GM21515 (cell line): Measurements from ENCODE around the gene GRID1.
"Not testable (repeated sequence)": the region's sequence is repeated elsewhere in the genome, so short reads cannot be mapped to it uniquely, and the experiment has no call there.

Source experiments
- ATAC-seq: cut with Tn5 transposase; IDR thresholded peaks from one replicate; pipeline ENCODE4 v1.9.1; 2021; ENCODE audit not compliant: unreplicated experiment

GRID1 gene

DNA sequence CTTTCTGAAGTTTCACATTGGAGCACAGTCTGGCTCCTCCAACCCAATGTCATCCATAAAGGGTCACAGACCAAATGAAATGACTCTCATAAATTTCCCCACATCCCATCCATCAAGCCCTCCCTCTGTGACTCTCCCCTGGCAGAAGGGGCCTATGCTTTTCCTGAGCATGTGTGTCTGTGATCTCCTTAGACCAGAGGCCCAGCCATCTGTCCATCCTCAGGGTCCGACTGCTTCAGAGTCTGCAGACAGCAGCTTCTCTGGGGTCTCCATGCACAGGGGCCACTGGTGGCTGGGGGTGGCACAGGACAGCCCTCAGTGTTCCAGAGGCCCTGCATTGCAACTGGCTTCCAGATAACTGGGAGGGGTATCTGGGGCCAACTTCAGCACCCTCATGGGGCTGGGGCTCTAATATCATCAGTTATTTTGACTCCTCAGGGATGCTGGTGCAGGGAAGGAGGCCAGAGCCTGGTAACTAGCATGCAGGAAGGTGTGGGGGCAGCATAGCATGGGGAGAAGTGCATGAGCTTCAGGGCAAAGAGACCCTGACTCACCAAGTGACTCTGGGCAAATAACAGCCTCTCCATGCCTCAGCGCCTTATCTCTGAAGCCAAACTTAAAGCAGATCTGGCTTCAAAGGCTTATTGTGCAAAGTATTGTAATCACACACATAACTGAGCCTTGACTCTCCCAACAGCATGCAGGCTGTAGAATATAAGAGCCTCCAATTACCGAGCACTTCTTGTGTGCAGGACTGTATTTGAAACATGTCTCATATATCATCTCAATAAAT is 266.9 kb downstream of the GRID1 start:
- no peak for ATAC-seq

DNA sequence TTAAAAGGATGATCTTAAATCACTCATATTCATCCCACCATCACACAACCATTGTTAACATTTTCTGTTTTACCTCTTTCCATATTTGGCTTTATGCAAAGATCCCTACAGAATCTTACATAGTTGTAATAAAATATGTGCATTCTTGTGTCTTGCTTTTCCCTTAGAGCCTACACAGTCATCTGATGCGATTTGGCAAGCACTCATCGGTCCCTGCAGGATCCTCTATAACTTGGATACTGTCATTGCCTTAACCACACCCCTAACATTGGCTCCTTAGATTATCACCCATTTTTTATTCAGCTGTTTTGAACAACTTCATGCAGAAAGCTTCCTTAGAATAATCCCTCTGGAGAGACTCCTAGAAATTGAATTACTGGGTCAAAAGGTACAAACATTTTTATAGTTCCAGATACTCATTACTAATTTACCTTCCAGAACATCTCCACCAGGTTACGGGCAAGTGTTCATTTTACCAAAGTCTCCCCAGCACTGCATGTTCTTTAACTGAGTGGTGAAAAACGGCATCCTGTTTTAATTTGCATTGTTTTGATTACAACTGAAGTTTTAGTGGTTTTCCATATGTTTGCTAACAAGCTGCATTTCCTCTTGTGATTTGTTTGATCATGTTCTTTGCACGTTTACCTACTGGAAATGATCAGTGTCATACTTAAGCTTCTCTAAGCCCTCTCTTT is 268.3 kb downstream of the GRID1 start:
- ATAC-seq: no peak

DNA sequence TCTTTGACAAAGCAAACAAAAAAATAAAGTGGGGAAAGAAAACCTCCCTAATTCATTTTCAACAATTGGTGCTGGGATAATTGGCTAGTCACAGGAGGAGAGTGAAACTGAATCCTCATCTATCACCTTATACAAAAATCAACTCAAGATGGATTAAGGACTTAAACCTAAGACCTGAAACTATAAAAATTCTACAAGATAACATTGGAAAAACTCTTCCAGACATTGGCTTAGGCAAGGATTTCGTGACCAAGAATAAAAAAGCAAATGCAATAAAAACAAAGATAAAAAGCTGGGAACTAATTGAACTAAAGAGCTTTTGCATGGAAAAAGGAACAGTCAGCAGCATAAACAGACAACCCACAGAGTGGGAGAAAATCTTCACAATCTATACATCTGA is 271.5 kb downstream of the GRID1 start:
- ATAC-seq: not testable (repeated sequence)

DNA sequence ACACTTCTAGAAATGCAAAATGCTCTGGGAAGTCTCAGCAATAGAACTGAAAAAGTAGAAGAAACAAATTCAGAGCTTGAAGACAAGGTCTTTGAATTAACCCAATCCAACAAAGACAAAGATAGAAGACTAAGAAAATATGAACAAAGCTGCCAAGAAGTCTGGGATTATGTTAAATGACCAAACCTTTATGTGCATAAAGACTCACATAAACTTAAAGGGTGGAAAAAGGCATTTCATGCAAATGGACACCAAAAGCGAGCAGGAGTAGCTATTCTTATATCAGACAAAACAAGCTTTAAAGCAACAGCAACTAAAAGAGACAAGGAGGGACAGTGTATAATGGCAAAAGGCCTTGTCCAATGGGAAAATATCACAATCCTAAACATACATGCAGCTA is 274.3 kb downstream of the GRID1 start:
- not testable (repeated sequence) for ATAC-seq

DNA sequence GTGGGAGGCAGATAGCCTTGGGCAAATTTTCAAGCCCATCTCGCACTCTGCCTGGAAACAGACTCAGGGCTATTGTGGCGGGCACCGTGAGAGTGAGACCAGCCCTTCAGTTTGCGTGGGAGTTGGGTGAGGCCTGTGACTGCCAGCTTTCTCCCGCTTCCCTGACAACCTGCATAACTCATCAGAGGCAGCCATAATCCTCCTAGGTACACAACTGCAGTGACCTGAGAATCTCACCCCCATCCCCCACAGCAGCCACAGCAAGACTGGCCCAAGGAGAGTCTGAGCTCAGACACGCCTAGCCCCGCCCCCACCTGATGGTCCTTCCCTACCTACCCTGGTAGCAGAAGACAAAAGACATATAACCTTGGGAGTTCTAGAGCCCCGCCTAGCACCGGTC is 275.4 kb downstream of the GRID1 start:
- no peak for ATAC-seq

DNA sequence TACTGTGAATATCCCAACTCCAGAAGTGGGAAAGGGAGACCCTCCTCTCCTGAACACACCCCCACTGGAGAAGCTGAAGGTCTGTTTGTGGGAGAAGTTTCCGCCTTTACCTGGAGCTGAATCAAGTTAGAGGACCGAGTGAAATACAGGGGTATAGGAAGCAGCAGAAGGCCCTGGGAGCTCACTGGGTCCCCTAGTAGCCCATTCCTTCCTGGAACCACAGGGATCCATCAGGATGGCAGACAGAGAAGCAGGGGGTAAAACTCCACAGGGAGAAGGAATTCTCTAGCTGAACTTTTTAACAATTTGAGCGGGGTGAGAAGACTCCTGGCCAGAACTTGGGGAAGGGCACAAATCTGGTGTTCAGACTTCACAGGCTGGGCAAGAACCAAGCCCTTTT is 275.8 kb downstream of the GRID1 start:
- no peak for ATAC-seq

DNA sequence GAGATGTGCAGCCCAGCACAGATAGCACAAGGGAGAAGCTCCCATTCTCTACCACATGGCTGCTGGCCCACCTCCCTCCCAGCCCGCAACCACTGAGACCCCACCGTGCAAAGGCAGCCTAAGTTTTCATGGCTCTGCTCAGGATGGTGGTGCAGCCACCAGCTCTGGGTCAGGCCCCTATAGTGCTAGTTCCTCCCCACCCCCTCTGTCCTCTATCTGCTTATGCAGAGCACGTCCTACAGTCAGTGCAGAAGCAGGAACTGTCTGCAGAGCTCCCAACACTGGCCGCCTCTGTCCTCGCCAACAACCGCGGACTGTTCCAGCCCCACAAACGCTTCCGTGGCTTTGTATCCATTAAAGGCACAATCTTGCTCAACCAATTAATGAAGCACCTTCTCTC is 278.9 kb downstream of the GRID1 start:
- ATAC-seq: no peak

DNA sequence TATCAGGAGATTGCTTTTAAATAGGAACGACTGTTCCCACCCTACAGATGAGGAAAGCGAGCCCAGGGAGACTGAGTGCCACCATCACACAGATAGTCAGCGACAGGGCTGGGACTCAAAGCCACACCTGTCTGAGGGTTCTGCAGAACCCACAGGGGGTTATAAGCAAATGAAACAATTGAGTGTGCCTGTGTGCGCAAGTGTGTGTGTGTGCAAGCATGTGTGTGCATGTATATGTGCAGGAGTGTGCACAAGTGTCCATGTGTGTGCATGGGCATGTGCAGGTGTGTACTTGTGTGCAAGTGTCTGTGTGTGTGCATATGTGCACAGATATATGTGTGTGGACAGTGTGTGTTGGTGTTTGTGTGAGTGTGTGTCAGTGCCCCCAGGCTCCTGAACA is 280.2 kb downstream of the GRID1 start:
- ATAC-seq: no peak

DNA sequence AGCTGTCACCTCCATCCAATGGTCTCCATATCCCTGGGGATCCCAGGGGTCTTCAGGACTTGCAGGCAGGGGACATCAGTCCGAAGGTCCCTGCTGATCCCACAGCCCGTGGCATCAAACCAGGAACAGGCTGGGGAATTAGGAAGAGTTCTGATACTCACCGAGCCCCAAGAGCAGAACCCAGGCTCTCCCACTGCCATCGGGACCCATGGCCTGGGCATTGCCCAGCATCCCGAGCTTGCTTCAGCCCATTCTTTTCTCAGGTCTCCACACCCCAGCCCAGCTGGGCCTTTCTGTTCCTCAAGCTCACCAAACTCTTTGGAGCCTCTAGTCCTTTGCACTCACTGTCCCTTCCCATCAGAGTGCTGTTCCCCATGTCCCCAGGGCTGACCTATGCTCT is 280.9 kb downstream of the GRID1 start:
- no peak for ATAC-seq

DNA sequence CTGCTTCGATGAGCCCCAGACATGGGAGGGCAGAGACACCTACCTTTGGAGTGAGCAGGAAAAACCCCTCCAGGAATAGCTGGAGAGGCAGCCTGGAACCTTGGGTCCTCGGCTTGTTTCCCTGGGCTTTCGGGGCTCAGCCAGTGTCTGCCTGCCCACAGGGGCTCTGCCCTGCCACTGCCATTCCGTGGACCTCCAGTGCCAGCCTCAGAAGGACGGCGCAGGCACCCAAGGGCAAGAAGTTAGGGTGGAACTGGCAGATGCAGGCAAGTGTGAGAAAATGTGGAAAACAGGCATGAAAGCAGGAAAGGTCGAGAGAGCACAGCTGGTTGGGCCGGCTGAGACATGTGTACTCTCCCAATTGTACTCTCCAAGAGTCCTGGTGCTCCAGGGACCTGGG is 281.5 kb downstream of the GRID1 start:
- ATAC-seq: no peak

DNA sequence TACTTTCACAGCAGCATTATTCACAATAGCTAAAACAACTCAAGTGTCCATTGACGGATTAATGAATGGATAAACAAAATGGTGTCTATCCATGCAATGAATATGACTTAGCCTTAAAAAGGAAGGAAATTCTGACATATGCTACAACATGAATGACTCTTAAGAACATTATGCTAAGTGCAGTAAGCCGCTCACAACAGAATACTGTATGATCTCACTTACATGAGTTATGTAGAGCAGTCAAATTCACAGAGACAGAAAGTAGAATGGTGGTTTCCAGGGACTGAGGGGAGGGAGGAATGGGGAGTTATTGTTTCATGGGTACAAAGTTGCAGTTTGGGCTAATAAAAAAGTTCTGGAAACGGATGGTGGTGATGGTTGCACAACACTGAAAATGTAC is 282.0 kb downstream of the GRID1 start:
- ATAC-seq: no peak

DNA sequence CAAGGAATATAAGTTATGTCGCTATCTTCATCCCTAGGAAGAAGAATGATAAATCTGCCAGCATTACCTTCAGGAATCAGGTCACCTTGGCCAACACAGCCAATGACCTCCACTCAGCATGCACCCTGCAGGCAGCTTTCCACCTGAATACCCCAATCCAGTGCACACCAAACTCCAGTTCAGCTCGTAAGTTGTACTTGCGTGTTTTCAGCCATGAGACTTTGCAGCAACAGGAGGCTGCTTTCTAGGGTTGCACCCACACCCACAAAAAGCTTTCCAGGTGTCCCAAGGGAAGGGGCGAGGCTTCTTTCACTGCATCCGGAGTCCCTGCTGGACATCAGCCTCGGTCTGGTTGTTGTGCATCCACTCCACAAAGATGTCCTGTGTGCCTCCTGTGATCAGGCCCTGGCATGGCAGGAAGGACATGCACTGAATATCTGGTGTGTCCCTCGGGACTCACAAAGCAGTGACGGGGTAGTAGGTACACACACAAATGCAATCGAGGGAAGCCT is 282.9 kb downstream of the GRID1 start:
- no peak for ATAC-seq

DNA sequence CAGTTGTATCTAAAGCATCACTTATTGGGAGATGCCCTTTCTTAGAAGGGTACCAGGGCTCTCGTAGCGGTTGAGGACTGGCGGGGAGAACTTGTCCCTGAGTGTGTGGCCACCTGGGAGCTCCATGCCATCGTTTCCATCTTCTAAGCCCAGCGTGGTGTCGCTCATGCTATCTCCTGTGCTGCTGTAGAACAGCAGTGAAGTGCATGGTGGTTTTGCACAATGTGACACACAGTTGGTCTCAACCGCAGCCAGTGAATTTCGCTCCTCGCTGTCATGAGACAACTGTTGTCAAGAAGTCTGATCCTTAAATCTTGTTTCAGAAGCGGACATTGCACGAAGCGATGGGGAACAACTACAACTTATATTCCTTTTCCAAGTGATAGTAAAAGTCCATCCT is 283.4 kb downstream of the GRID1 start:
- no peak for ATAC-seq

DNA sequence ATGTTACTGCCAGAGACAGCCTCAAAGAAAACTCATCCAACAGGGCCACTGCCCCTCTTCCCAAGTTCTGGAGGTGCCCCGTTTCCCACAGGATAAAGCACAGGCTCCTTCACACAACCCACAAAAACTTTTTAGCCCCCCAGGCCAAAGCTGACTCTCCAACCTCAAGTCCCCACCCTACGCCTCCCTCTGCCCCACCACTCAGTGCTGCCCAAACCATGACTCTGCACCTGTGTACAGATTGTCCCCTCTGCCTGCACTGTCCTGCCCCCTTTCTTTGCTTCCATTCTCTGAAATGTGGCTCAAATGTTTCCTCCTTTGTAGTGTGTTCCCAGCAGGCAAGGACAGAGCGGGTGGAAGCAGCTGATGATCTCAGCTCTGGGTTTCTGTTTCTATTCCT is 284.0 kb downstream of the GRID1 start:
- no peak for ATAC-seq

DNA sequence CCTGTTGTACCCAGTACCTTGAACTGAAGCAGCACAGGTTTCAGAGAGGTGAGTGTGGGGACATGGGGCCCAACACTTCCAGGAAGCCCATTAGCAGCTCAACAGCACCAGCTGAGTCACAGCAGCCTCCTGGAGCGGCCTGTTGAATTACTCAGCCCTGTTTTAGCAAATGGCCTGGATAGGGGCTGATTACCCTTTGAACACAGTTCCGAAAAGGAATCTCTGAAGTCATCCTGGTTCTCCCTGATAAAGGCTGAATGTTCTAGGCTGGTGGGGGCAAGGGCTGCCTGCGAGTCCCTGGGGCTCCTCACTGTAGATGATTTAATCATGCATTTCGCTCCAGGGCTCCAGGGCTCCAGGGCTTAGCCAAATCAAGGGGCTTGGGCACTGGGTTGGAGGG is 287.5 kb downstream of the GRID1 start:
- ATAC-seq: no peak

DNA sequence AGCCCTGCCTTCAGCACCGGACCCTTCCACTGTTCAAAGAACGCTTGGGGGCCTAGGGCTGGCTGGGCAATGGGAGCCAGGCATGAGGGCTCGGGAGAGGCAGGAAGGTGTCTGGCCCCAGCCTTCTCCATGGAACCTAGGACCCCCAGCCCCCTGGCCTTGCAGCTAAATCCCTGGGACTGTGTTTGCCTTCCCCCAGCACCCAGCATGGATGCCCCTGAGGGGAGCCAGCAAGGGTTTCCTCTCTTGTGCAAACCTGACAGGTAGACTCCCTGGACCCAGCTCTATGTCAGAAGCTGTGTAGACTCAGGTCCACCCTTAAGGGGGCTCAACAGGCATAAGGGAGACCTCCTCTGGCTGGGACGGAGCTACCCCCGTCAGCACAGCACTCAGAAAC is 288.0 kb downstream of the GRID1 start:
- ATAC-seq: no peak

DNA sequence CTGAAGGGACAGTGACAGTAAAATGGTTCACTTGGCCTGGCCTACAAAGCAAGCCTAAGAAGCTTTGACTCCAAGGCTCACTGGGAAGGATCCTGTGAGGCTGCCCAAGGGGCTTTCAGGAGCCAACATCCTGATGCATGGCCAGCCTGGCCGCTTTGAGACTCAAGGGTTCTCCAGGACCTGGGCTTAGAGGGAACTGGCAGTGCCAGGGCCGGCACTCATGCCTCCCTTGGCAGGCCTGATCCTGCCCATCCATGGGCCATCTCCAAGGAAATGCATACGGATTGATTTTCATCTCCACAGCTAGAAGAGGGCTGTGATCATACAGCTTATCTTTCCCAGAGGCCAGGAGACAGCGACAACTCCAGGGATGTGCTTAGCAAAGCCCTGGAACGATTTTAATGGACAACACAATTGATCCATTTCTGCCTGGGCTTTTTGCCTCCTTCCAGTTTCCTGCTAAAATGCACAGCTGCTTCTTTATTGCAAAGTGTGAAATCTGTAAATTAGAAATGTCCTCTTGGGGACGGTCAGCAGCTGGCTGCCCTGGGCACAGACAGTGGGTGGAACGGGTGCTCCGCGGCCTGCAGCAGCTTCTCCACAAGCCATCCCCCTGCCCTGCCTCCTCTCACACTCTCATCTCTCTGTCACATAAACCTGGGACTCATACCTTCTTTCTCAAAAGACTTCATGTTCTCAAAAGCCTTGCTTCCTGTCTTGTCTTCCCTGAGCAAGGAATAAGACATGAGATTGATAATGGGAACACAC is 288.5 kb downstream of the GRID1 start:
- ATAC-seq: no peak

DNA sequence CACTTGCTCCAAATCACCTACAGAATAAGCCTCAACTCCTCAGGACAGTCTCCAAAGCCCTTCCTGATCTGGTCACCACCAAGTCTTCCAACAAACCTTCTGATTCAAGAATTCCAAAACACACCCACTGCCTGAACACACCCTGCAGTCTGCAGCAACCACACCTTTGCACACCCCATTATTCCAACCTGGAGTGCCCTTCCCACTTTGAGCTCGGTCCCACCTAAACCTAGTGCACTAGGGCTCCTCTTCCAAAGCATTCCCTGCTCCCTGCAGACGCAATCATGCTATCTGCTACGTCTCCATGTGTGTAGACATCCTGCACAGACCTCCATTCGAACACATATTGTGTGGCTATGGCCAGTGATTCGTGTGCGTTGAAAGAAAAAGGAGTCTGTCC is 289.3 kb downstream of the GRID1 start:
- ATAC-seq: no peak

DNA sequence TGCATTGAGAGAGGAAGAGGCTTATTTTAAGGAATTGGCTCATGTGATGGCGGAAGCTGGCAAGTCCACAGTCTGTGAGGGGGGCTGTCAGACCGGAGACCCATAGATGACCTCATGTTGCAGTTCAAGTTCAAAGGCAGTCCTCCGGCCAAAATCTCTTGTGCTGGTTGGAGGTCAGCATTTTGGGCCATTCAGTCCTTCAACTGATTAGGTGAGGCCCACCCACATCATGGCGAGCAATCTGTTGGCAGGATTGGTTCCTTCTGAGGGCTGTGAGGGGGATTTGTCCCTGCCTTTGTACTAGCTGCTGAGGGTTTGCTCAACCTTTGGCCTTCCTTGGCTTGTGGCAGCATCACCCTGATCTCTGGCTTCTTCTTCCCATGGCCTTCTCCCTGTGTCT is 290.1 kb downstream of the GRID1 start:
- not testable (repeated sequence) for ATAC-seq

DNA sequence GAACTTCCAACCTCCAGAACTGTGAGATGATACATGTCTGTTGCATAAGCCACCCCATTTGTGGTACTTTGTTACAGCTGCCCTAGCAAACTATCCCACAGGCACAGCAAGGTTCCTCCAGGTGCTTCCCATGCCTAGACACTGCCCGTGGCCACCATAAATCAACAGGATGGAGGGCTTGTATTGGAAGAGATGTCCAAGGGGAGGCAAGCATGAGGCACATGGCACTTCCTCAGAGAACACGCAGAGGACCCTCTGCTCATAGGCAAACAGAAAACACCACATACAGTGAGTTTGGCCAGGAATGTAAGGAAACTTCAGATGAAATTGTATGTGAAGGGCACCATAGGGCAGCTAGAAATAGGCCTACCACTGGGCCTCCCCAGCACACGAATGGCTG is 291.1 kb downstream of the GRID1 start:
- ATAC-seq: no peak

DNA sequence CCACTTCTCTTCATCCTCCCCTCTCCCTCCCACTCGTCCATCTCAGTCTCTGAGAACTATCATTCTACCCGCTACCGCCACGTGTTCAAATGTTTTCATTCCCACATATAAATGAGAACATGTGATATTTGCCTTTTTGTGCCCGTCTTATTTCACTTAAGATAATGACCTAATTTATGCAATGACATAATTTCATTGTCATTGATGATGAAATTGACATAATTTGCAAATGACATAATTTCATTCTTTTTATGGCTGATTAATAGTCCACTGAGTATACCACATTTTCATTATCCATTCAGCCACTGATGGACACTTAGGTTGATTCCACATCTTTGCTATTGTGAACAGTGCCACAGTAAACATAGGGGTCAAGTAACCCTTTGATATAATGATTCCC is 292.3 kb downstream of the GRID1 start:
- ATAC-seq: no peak
